ENCODE measurements around the gene NALCN.

The NALCN gene

DNA sequence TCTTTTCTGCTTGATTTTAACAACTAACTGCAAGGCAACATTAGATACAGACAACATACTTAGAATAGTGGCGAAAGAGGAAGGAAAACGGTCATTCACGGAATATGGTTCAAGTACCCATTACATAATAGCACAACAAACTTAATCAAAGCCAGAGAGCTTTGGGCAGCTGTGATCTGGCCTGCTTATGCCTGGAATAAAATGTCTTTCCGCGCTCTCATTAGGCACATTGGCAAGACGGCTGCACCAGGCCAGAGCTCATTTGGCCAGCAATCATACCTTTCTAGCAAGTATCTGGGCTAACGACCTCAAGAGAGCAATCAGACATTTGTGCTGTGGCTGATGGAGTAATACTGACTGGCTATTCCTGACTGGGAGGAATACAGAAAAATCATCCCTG is 112.8 kb downstream of the NALCN start:
- Histone ChIP-seq H3K4me1 (ENCODE audit: control insufficient read depth, insufficient read depth, low read length) (peaks cover 36% of the 10 kb centered on the region), H3K27me3 (ENCODE audit: control insufficient read depth, insufficient read depth, low read length) (no peaks in the 10 kb centered on the region), H3K9ac (ENCODE audit: low read depth, low read length) (peak overlapping the region; percentile 28), H3K4me3 (ENCODE audit: low read length) (no peak overlapping the region), H3K36me3 (ENCODE audit: insufficient read depth, low read length) (no peaks in the 10 kb centered on the region), H3K4me2 (ENCODE audit: low read length) (peak overlapping the region; percentile 45), H3K9me3 (replicated peaks; ENCODE audit: low read length) (no peaks in the 10 kb centered on the region)

DNA sequence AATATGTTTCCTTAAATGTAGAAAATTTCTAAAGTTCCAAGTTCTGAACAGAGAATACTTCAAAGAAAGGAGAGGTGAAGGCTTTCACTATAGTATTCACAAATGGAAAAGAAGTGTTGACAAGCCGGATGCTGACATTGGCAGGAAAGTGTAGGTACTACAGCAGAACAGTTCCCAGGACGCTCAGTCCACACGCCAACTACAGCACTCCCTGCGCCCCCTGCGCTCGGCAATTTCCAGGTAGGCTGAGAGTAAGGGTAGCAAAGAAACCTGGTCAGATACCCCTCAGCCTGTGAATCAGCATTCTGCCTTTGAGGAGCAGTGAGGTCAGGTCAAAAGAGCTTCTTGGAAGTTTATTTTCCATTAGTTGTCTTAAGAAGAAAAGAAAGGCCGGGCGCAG is 115.3 kb downstream of the NALCN start:
- Histone ChIP-seq H3K4me3 (ENCODE audit: low read length) (no peak overlapping the region), H3K27me3 (ENCODE audit: control insufficient read depth, insufficient read depth, low read length) (no peaks in the 10 kb centered on the region), H3K9ac (ENCODE audit: low read depth, low read length) (no peak overlapping the region), H3K4me1 (ENCODE audit: control insufficient read depth, insufficient read depth, low read length) (peaks cover 11% of the 10 kb centered on the region), H3K36me3 (ENCODE audit: insufficient read depth, low read length) (no peaks in the 10 kb centered on the region), H3K4me2 (ENCODE audit: low read length) (no peak overlapping the region), H3K9me3 (replicated peaks; ENCODE audit: low read length) (no peaks in the 10 kb centered on the region)

DNA sequence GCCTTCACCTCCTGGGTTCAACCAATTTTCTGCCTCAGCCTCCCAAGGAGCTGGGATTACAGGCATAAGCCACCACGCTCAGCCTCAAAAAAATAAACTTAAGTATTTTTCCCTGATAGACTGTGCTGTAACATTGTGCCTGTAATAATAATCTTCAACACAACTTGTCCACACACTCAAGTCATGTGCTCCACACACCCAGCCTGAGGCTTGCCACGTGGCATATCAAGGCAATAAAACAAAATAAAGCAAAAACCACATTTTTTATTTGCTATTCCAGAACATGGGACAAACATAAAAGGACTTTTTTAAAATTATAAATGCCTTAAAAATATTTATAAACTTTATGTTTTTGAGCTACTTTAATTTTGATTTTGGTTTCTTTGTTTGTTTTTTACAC is 115.8 kb downstream of the NALCN start:
- Histone ChIP-seq H3K4me3 (ENCODE audit: low read length) (no peak overlapping the region), H3K27me3 (ENCODE audit: control insufficient read depth, insufficient read depth, low read length) (no peaks in the 10 kb centered on the region), H3K9ac (ENCODE audit: low read depth, low read length) (no peak overlapping the region), H3K4me1 (ENCODE audit: control insufficient read depth, insufficient read depth, low read length) (peaks cover 7% of the 10 kb centered on the region), H3K9me3 (replicated peaks; ENCODE audit: low read length) (no peaks in the 10 kb centered on the region), H3K4me2 (ENCODE audit: low read length) (no peak overlapping the region), H3K36me3 (ENCODE audit: insufficient read depth, low read length) (no peaks in the 10 kb centered on the region)

DNA sequence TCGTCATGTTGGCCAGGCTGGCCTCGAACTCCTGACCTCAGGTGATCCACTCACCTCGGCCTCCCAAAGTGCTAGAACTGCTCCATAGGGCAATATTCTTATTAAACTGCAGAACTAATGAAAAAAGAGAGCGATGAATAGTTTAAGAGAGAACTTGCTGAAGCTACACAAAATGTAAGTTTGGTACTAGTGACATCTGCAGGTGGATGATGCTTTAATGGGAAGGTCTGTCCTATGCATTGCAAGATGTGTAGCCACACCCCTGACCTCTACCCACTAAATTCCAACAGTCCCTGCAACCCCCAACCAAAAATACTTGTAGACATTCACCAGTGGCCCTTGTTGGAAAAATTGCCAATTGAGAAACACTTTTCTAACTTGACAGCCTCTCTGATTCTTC is 117.8 kb downstream of the NALCN start:
- no peak overlapping the region for H3K9ac ChIP-seq (ENCODE audit: low read depth, low read length)
- no peaks in the 10 kb centered on the region for H3K27me3 ChIP-seq (ENCODE audit: control insufficient read depth, insufficient read depth, low read length)
- no peak overlapping the region for H3K4me3 ChIP-seq (ENCODE audit: low read length)
- no peak overlapping the region for H3K4me2 ChIP-seq (ENCODE audit: low read length)
- H3K36me3 ChIP-seq (ENCODE audit: insufficient read depth, low read length), result no peaks in the 10 kb centered on the region
- no peaks in the 10 kb centered on the region for H3K9me3 ChIP-seq (replicated peaks; ENCODE audit: low read length)
- peaks cover 4% of the 10 kb centered on the region for H3K4me1 ChIP-seq (ENCODE audit: control insufficient read depth, insufficient read depth, low read length)

DNA sequence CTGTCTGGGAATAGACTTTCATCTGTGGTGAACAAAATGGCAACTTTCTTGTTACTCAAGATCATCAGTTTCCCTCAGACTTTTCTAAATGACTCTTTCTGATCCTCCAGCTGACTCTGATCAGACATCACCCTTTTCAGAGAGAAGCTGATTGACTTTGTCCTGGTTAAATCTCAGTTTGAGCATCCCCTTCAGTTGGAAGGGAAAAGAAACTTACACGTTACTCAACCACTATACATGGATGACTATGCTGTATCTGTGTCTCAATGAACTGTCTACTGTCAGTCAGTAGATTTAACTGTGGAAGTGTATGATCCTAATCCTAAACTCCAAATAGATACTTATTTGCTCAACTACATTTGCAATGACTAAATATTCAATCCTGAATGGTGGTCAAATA is 118.5 kb downstream of the NALCN start:
- Histone ChIP-seq H3K9ac (ENCODE audit: low read depth, low read length) (no peak overlapping the region), H3K4me2 (ENCODE audit: low read length) (no peak overlapping the region), H3K4me1 (ENCODE audit: control insufficient read depth, insufficient read depth, low read length) (peaks cover 3% of the 10 kb centered on the region), H3K36me3 (ENCODE audit: insufficient read depth, low read length) (no peaks in the 10 kb centered on the region), H3K4me3 (ENCODE audit: low read length) (no peak overlapping the region), H3K9me3 (replicated peaks; ENCODE audit: low read length) (no peaks in the 10 kb centered on the region), H3K27me3 (ENCODE audit: control insufficient read depth, insufficient read depth, low read length) (no peaks in the 10 kb centered on the region)

DNA sequence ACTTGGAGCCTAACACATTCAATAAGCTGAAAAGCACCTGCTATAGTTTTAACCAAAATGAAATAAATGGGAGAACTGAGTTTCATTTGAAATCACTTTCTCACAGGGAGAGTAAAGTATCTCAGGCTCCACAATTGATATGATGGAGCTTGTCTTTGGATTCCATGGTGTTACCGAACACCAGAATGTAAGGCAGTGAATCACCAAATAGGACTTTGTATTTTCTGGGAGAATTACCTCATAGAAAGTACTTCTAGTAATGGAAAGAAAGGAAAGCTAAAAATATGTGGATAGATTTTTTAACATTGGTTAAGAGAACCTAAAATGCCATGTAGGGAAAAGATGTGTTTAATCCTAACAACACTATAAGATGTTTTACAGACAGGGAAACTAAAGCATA is 123.6 kb downstream of the NALCN start:
- no peaks in the 10 kb centered on the region for H3K36me3 ChIP-seq (ENCODE audit: insufficient read depth, low read length)
- no peaks in the 10 kb centered on the region for H3K9me3 ChIP-seq (replicated peaks; ENCODE audit: low read length)
- H3K4me1 ChIP-seq (ENCODE audit: control insufficient read depth, insufficient read depth, low read length), result peaks cover 16% of the 10 kb centered on the region
- no peak overlapping the region for H3K9ac ChIP-seq (ENCODE audit: low read depth, low read length)
- no peak overlapping the region for H3K4me3 ChIP-seq (ENCODE audit: low read length)
- no peak overlapping the region for H3K4me2 ChIP-seq (ENCODE audit: low read length)
- no peaks in the 10 kb centered on the region for H3K27me3 ChIP-seq (ENCODE audit: control insufficient read depth, insufficient read depth, low read length)

DNA sequence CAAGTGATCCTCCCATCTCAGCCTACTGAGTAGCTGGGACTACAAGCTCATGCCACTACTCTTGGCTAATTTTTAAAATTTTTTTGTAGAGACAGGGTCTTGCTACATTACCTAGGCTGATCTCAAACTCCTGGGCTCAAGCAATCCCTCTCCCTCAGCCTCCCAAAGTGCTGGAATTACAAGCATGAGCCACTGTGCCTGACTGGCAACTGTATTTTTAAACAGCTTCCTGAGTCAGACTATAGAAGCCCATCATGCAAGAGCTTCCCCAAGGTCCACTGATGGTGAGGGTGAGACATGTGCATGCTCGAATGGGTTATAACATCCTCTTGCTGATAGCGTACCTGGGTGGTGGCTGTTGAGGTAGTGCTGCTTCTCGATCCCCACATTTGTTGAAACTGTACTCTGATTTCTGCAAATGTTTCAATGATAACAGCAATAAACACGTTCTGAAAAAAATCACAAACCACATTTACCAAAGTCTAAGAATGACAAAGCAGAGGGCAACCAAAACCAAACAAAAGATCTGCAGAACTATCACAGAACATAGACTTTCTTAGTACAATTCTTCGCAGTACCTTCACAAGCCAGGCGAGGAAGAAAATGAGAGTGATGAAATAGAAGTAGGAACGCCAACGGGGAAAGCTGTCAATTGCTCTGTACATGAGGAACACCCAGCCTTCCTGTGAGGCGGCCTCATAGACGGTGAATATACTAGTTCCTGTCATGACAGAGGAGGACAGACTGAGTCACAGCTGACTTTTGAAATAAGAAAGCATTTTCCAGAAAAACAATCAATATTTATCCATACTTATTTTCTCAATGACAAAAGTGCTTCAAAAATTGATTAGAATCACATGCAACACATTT is 124.4 kb downstream of the NALCN start:
- H3K4me2 ChIP-seq (ENCODE audit: low read length), result no peak overlapping the region
- H3K27me3 ChIP-seq (ENCODE audit: control insufficient read depth, insufficient read depth, low read length), result no peaks in the 10 kb centered on the region
- H3K9me3 ChIP-seq (replicated peaks; ENCODE audit: low read length), result no peaks in the 10 kb centered on the region
- peaks cover 16% of the 10 kb centered on the region for H3K4me1 ChIP-seq (ENCODE audit: control insufficient read depth, insufficient read depth, low read length)
- H3K36me3 ChIP-seq (ENCODE audit: insufficient read depth, low read length), result no peaks in the 10 kb centered on the region
- no peak overlapping the region for H3K9ac ChIP-seq (ENCODE audit: low read depth, low read length)
- H3K4me3 ChIP-seq (ENCODE audit: low read length), result no peak overlapping the region

DNA sequence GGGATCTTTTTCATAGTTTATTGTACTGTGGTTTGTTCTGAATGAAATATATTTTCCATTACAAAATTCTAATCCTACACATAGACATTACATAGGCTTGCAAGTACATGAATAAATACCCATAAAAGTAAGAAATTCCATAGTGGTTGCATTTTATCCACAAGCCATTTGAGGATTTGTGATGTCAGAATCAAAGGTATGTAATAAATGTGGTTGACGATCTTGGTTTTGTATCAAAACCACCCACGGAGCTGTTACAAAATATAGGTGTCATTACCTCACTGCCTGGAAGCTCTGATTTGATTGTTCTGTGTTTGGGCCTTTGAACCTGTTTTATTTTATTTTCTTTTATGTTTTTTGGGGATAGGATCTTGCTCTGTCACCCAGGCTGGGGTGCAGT is 125.1 kb downstream of the NALCN start:
- Histone ChIP-seq H3K9ac (ENCODE audit: low read depth, low read length) (no peak overlapping the region), H3K4me1 (ENCODE audit: control insufficient read depth, insufficient read depth, low read length) (peaks cover 16% of the 10 kb centered on the region), H3K27me3 (ENCODE audit: control insufficient read depth, insufficient read depth, low read length) (no peaks in the 10 kb centered on the region), H3K4me2 (ENCODE audit: low read length) (no peak overlapping the region), H3K36me3 (ENCODE audit: insufficient read depth, low read length) (no peaks in the 10 kb centered on the region), H3K9me3 (replicated peaks; ENCODE audit: low read length) (no peaks in the 10 kb centered on the region), H3K4me3 (ENCODE audit: low read length) (no peak overlapping the region)

DNA sequence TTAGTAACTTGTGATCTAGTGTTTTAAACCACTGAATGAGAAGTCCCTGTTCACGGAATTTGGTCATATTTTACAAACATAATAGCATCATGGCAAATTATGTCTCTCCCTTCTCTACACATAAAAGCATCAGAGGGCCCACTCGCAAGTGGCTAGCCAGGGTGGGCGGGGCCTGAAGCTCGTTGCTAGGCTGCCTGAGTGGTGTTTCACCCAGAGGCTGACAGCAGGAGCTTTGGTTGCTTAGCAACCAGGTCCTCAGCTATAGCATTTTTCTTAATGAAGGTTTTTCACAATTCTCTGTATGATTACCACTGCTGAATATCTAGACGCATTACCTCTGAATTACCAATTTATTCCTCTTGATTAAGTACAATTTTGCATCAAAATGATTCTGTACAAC is 126.5 kb downstream of the NALCN start:
- Histone ChIP-seq H3K9ac (ENCODE audit: low read depth, low read length) (no peak overlapping the region), H3K4me2 (ENCODE audit: low read length) (no peak overlapping the region), H3K9me3 (replicated peaks; ENCODE audit: low read length) (no peaks in the 10 kb centered on the region)

DNA sequence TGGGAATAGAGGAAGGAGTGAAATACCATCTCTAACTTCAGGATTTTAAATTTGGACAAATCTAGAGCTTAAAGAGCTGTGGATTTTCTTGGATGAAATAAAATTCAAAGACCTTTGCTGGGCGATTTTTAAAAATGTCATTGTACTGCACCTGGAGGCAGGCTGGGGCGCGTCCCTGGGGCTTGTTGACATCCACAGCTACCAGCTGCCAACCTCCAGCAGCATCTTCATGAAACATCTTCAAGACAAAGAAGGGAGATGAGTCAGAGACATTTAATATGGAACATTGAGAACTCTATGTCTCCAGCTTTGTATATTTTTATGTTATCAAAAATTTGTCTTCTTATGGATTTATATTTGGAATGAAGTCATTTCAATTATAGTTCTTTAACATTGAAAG is 132.5 kb downstream of the NALCN start:
- no peaks in the 10 kb centered on the region for H3K36me3 ChIP-seq (ENCODE audit: insufficient read depth, low read length)
- no peak overlapping the region for H3K4me3 ChIP-seq (ENCODE audit: low read length)
- H3K4me2 ChIP-seq (ENCODE audit: low read length), result no peak overlapping the region
- no peak overlapping the region for H3K9ac ChIP-seq (ENCODE audit: low read depth, low read length)
- no peaks in the 10 kb centered on the region for H3K9me3 ChIP-seq (replicated peaks; ENCODE audit: low read length)
- H3K4me1 ChIP-seq (ENCODE audit: control insufficient read depth, insufficient read depth, low read length), result peaks cover 11% of the 10 kb centered on the region
- no peaks in the 10 kb centered on the region for H3K27me3 ChIP-seq (ENCODE audit: control insufficient read depth, insufficient read depth, low read length)

More for the DNA sequence above, 126.5 kb downstream of the NALCN start:
- no peaks in the 10 kb centered on the region for H3K27me3 ChIP-seq (ENCODE audit: control insufficient read depth, insufficient read depth, low read length)
- no peak overlapping the region for H3K4me3 ChIP-seq (ENCODE audit: low read length)
- peaks cover 16% of the 10 kb centered on the region for H3K4me1 ChIP-seq (ENCODE audit: control insufficient read depth, insufficient read depth, low read length)
- no peaks in the 10 kb centered on the region for H3K36me3 ChIP-seq (ENCODE audit: insufficient read depth, low read length)

DNA sequence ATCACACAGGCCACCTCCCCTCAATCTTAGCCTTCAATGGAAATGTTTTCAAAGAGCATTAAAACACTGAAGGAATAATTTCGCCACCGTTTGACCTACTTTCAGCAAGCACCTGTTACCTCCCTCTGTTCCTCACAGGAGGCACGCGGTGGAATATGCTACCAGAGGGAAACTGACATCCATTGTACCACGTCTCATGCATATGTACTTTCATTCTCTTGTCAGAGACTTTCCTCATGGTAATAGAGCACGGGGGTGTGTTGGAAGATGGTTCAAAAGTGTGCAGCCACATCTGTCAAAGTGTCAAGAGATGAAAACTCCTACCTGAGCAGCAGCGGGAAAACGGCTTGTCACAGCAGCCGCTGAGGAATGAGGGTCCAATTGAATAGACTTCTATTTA is 143.4 kb downstream of the NALCN start:
- Histone ChIP-seq H3K9ac (ENCODE audit: low read depth, low read length) (no peak overlapping the region), H3K4me3 (ENCODE audit: low read length) (no peak overlapping the region), H3K27me3 (ENCODE audit: control insufficient read depth, insufficient read depth, low read length) (no peaks in the 10 kb centered on the region), H3K4me2 (ENCODE audit: low read length) (no peak overlapping the region), H3K4me1 (ENCODE audit: control insufficient read depth, insufficient read depth, low read length) (peaks cover 7% of the 10 kb centered on the region), H3K9me3 (replicated peaks; ENCODE audit: low read length) (no peaks in the 10 kb centered on the region), H3K36me3 (ENCODE audit: insufficient read depth, low read length) (no peaks in the 10 kb centered on the region)

DNA sequence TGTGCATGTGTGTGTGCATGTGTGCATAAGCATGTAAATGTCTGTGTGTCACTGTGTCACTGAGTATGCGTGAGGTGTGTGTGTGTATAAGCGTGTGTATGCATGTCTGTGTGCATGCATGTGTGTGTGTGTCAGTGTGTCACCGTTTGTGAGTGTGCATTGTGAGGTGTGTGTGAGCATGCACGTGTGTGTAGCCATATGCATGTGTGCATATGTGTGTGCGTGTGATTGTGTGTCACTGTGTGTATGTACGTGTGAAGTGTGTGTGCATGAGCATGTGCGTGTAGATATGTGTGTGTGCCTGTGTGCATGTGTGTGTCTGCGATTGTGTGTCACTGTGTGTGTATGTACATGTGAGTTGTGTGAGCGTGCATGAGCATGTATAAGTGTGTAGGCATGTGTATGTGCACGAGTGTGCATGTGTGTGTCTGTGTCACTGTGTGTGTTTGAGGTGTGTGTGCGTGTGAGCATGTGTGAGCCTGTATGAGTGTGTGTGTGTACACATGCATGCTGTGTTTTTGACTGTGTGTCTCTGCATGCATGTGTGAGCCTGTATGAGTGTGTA is 144.5 kb downstream of the NALCN start:
- Histone ChIP-seq H3K4me2 (ENCODE audit: low read length) (no peak overlapping the region), H3K4me1 (ENCODE audit: control insufficient read depth, insufficient read depth, low read length) (peaks cover 17% of the 10 kb centered on the region), H3K9ac (ENCODE audit: low read depth, low read length) (no peak overlapping the region), H3K4me3 (ENCODE audit: low read length) (no peak overlapping the region), H3K36me3 (ENCODE audit: insufficient read depth, low read length) (no peaks in the 10 kb centered on the region), H3K9me3 (replicated peaks; ENCODE audit: low read length) (no peaks in the 10 kb centered on the region), H3K27me3 (ENCODE audit: control insufficient read depth, insufficient read depth, low read length) (no peaks in the 10 kb centered on the region)
